Stomach (tissue), 4 donors: Measurements from ENCODE around the gene ZNF408.

Experiments
- CTCF ChIP-seq, 7 experiments: fragments of 450-650 bp in 4 of 7; fragments of 200-600 bp in 3 of 7; sonication (generic) in 3 of 7; IDR thresholded peaks; one replicate each; pipeline ENCODE4 v1.5.1; 2016 to 2019; ENCODE audit warnings: antibody characterized with exemption in 7 of 7, control low read depth in 2 of 7, mild to moderate bottlenecking in 1 of 7
- EP300 ChIP-seq: sonication (generic); formaldehyde crosslinking; IDR thresholded peaks from one replicate; pipeline ENCODE4 v1.6.1; 2017; ENCODE audit warnings: antibody characterized with exemption
- POLR2A ChIP-seq, 4 donors: fragments of 450-650 bp; IDR thresholded peaks; one replicate each; pipeline ENCODE4 v1.6.1; 2016; ENCODE audit warnings: antibody characterized with exemption in 4 of 4, control low read depth in 2 of 4, mild to moderate bottlenecking in 1 of 4, moderate library complexity in 1 of 4

GRCh38 chr11:46710821-46711269 is 10.0 kb downstream of the ZNF408 start:
- TF ChIP-seq CTCF (IDR thresholded peaks at IDR 0.05) (no peak), POLR2A (IDR thresholded peaks at IDR 0.05) (no peak), EP300 (no peak)
